ENCODE results near the gene HTATSF1.

- no peak for TF ChIP-seq CTCF (conservative IDR thresholded peaks at IDR 0.05; ENCODE audit: low read depth, low read length)
- TF ChIP-seq EZH2 (IDR thresholded peaks at IDR 0.05; ENCODE audit: low read length, unreplicated experiment): no peak
- no peak for TF ChIP-seq EZH2phosphoT487 (IDR thresholded peaks at IDR 0.05; ENCODE audit: borderline replicate concordance, low read length)
These were observed 30.1 kb upstream of the HTATSF1 start for GRCh38 chrX:136467303-136467702.

Data from PC-3 (cell line).